HepG2 (cell line): Measurements from ENCODE around the gene TM9SF4. TPM values are rescaled to one million over a fixed set of nuclear protein-coding genes. Genes with fewer than 3 reads are reported as not detected.

ENCODE experiments used
- AKAP8 ChIP-seq: sonication (generic); formaldehyde crosslinking; IDR thresholded peaks from 2 replicates; pipeline ENCODE4 v1.5.1; 2020; ENCODE audit warnings: mild to moderate bottlenecking, missing genetic modification reagents
- CHD4 ChIP-seq: fragments of 200-600 bp; sonication (generic); IDR thresholded peaks from 2 replicates; pipeline ENCODE4 v1.7.0; 2017; ENCODE audit warnings: mild to moderate bottlenecking, low read length, borderline replicate concordance
- GLI4 ChIP-seq: sonication (generic); formaldehyde crosslinking; IDR thresholded peaks from 2 replicates; pipeline ENCODE4 v1.5.1; 2020; ENCODE audit warnings: missing genetic modification reagents, mild to moderate bottlenecking, moderate library complexity, borderline replicate concordance
- RBM39 ChIP-seq: fragments of 200-400 bp; formaldehyde crosslinking; IDR thresholded peaks from one replicate; pipeline ENCODE4 v1.6.1; 2018; ENCODE audit warnings: antibody characterized with exemption, mild to moderate bottlenecking, low read depth, low read length; ENCODE audit not compliant: poor library complexity, severe bottlenecking
- SIX4 ChIP-seq: sonication (generic); formaldehyde crosslinking; IDR thresholded peaks from 2 replicates; pipeline ENCODE4 v1.4.0; 2020; ENCODE audit warnings: missing genetic modification reagents
- SP140L ChIP-seq: sonication (generic); formaldehyde crosslinking; IDR thresholded peaks from 2 replicates; pipeline ENCODE4 v1.4.0; 2020; ENCODE audit warnings: missing genetic modification reagents, borderline replicate concordance
- WIZ ChIP-seq: sonication (generic); formaldehyde crosslinking; IDR thresholded peaks from 2 replicates; pipeline ENCODE4 v1.5.1; 2020; ENCODE audit warnings: mild to moderate bottlenecking, missing genetic modification reagents
- ZBTB42 ChIP-seq: sonication (generic); formaldehyde crosslinking; IDR thresholded peaks from 2 replicates; pipeline ENCODE4 v1.5.0; 2020; ENCODE audit warnings: mild to moderate bottlenecking, missing genetic modification reagents
- ZFP90 ChIP-seq: sonication (generic); formaldehyde crosslinking; IDR thresholded peaks from 2 replicates; pipeline ENCODE4 v1.8.0; 2022; ENCODE audit warnings: missing genetic modification reagents, mild to moderate bottlenecking, inconsistent platforms, borderline replicate concordance
- ZNF317 ChIP-seq: sonication (generic); formaldehyde crosslinking; IDR thresholded peaks from 2 replicates; pipeline ENCODE4 v1.5.0; 2020; ENCODE audit warnings: mild to moderate bottlenecking, missing genetic modification reagents
- ZNF350 ChIP-seq: sonication (generic); formaldehyde crosslinking; IDR thresholded peaks from 2 replicates; pipeline ENCODE4 v1.4.0; 2020; ENCODE audit warnings: mild to moderate bottlenecking, low read depth, missing genetic modification reagents, borderline replicate concordance
- ZNF557 ChIP-seq: sonication (generic); formaldehyde crosslinking; IDR thresholded peaks from 2 replicates; pipeline ENCODE4 v1.4.0; 2020; ENCODE audit warnings: missing genetic modification reagents
- ZNF660 ChIP-seq: sonication (generic); formaldehyde crosslinking; IDR thresholded peaks from 2 replicates; pipeline ENCODE4 v1.5.1; 2020; ENCODE audit warnings: mild to moderate bottlenecking, low read depth, missing genetic modification reagents, borderline replicate concordance
- polyA plus RNA-seq, 8 experiments: library from polyadenylated mRNA; depleted of rRNA in 3 of 8; stranded (reverse) in 7 of 8; unstranded in 1 of 8; fragments of >200 nt; fragmentation: Illumina TruSeq in 4 of 8; extraction: Trizol in 4 of 8; gene quantifications; 2 replicates each; pipeline versions ENCODE4 v1.2.1 to v1.2.3, GENCODE V29; 2011 to 2016; ENCODE audit warnings: low read depth in 4 of 8, missing spikeins in 1 of 8, mixed read lengths in 1 of 8; ENCODE audit not compliant: insufficient read depth in 1 of 8
- total RNA-seq, 5 experiments: library from RNA; depleted of rRNA; stranded (reverse); fragments of >200 nt; fragmentation: Illumina TruSeq; extraction: Trizol; gene quantifications; 2 replicates each; pipeline ENCODE4 v1.2.3, GENCODE V29; 2016; ENCODE audit warnings: low read depth in 1 of 5
- TF ChIP-seq, protein P1 (sequence below): IDR thresholded peaks from 2 replicates; pipeline ENCODE4 v1.6.1; 2016; ENCODE audit warnings: mild to moderate bottlenecking
- TF ChIP-seq, protein P2 (sequence below), 2 experiments: sonication (generic) in 1 of 2; formaldehyde crosslinking in 1 of 2; IDR thresholded peaks; 2 replicates each; pipeline versions ENCODE4 v1.6.1 to v1.9.0; 2014 to 2022; ENCODE audit warnings: antibody characterized with exemption in 1 of 2, borderline replicate concordance in 1 of 2, inconsistent platforms in 1 of 2, low read depth in 1 of 2, missing genetic modification reagents in 1 of 2
- TF ChIP-seq, protein P3 (sequence below): sonication (generic); formaldehyde crosslinking; IDR thresholded peaks from 2 replicates; pipeline ENCODE4 v1.4.0; 2020; ENCODE audit warnings: mild to moderate bottlenecking, missing genetic modification reagents
- TF ChIP-seq, protein P4 (sequence below): sonication (generic); formaldehyde crosslinking; IDR thresholded peaks from 2 replicates; pipeline ENCODE4 v1.4.0; 2020; ENCODE audit warnings: missing genetic modification reagents, borderline replicate concordance
- TF ChIP-seq, protein P5 (sequence below): IDR thresholded peaks from 2 replicates; pipeline ENCODE4 v1.6.1; 2016; ENCODE audit warnings: low read depth, borderline replicate concordance

The TM9SF4 gene
- total and polyA plus RNA-seq, 2 of the 13 experiments (the other 11 are each of a cell fraction or from before 2014, with no cell fraction given), result 53.5 to 171 TPM

DNA sequence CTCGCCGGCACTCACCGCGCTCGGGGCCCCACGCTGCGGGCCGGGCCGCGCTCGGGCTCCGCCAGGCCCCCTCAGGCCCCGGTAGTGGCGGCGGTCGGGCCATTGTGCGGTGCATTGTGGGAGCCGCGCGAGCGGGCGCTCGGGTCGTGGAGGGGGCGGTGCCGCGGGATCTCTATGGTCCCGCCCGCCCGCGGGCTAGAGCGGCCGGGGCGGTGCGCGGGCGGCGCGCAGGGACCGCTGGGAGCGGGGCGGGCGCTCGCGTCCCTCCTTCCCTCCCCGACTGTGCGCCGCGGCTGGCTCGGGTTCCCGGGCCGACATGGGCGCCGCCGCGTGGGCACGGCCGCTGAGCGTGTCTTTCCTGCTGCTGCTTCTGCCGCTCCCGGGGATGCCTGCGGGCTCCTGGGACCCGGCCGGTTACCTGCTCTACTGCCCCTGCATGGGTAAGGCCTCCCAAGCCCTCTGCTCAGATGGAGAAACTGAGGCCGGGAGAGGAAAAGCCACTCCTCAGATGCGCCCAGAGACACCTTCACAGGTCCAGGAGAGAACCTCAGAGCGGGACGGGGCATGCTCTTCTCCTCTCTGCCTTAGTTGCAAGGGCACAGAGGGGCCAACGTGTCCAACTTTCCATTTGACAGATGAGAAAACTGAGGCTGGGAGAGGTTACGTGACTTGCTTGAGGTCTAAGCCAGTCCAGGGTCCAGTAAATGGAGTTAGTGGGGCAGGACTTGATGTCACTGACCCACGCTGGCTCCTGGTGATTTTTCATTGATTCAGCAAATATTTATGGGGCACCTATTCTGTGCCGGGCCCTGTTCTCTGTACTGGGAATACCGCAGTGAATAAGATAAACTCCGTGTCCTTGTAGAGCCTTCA is 98.3 kb downstream of the TM9SF4 start, which contains the start of the genes PLAGL2 and POFUT1 (continued):
- TF ChIP-seq, protein P1, sequence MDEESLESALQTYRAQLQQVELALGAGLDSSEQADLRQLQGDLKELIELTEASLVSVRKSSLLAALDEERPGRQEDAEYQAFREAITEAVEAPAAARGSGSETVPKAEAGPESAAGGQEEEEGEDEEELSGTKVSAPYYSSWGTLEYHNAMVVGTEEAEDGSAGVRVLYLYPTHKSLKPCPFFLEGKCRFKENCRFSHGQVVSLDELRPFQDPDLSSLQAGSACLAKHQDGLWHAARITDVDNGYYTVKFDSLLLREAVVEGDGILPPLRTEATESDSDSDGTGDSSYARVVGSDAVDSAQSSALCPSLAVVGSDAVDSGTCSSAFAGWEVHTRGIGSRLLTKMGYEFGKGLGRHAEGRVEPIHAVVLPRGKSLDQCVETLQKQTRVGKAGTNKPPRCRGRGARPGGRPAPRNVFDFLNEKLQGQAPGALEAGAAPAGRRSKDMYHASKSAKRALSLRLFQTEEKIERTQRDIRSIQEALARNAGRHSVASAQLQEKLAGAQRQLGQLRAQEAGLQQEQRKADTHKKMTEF (CRISPR knock-in tag), result peak; percentile 89
- peak; percentile 64 for TF ChIP-seq RBM39
- TF ChIP-seq ZNF660 (CRISPR knock-in tag), result no peak
- TF ChIP-seq ZBTB42, result no peak
- TF ChIP-seq, protein P2, sequence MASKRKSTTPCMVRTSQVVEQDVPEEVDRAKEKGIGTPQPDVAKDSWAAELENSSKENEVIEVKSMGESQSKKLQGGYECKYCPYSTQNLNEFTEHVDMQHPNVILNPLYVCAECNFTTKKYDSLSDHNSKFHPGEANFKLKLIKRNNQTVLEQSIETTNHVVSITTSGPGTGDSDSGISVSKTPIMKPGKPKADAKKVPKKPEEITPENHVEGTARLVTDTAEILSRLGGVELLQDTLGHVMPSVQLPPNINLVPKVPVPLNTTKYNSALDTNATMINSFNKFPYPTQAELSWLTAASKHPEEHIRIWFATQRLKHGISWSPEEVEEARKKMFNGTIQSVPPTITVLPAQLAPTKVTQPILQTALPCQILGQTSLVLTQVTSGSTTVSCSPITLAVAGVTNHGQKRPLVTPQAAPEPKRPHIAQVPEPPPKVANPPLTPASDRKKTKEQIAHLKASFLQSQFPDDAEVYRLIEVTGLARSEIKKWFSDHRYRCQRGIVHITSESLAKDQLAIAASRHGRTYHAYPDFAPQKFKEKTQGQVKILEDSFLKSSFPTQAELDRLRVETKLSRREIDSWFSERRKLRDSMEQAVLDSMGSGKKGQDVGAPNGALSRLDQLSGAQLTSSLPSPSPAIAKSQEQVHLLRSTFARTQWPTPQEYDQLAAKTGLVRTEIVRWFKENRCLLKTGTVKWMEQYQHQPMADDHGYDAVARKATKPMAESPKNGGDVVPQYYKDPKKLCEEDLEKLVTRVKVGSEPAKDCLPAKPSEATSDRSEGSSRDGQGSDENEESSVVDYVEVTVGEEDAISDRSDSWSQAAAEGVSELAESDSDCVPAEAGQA (IDR thresholded peaks at IDR 0.05; ENCODE audit: low read depth), result no peak; the same call in 1 of the 2 replicates
- TF ChIP-seq, protein P2 (CRISPR knock-in tag; IDR thresholded peaks at IDR 0.05; ENCODE audit: borderline replicate concordance), result peak; percentile 97; the same call in 1 of the 2 replicates
- TF ChIP-seq ZNF557, result 0 out of 2 replicates have a peak, but pooled peaks have one; percentile 42
- peak; percentile 95 for TF ChIP-seq CHD4
- no peak for TF ChIP-seq SP140L (CRISPR knock-in tag)
- 0 out of 2 replicates have a peak, but pooled peaks have one; percentile 81 for TF ChIP-seq ZNF350 (CRISPR knock-in tag)
- TF ChIP-seq GLI4 (CRISPR knock-in tag), result 0 out of 2 replicates have a peak, but pooled peaks have one; percentile 1
- peak; percentile 76; the same call in 1 of the 2 replicates for TF ChIP-seq AKAP8 (CRISPR knock-in tag)
- TF ChIP-seq, protein P3, sequence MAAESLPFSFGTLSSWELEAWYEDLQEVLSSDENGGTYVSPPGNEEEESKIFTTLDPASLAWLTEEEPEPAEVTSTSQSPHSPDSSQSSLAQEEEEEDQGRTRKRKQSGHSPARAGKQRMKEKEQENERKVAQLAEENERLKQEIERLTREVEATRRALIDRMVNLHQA (CRISPR knock-in tag), result no peak
- peak; percentile 84 for TF ChIP-seq ZFP90 (CRISPR knock-in tag)
- TF ChIP-seq SIX4 (CRISPR knock-in tag), result peak; percentile 71; the same call in 1 of the 2 replicates
- TF ChIP-seq, protein P4, sequence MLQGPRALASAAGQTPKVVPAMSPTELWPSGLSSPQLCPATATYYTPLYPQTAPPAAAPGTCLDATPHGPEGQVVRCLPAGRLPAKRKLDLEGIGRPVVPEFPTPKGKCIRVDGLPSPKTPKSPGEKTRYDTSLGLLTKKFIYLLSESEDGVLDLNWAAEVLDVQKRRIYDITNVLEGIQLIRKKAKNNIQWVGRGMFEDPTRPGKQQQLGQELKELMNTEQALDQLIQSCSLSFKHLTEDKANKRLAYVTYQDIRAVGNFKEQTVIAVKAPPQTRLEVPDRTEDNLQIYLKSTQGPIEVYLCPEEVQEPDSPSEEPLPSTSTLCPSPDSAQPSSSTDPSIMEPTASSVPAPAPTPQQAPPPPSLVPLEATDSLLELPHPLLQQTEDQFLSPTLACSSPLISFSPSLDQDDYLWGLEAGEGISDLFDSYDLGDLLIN (CRISPR knock-in tag), result peak; percentile 80; the same call in 1 of the 2 replicates
- TF ChIP-seq WIZ (CRISPR knock-in tag), result no peak
- no peak; the same call in 1 of the 2 replicates for TF ChIP-seq ZNF317 (CRISPR knock-in tag)
- TF ChIP-seq, protein P5, sequence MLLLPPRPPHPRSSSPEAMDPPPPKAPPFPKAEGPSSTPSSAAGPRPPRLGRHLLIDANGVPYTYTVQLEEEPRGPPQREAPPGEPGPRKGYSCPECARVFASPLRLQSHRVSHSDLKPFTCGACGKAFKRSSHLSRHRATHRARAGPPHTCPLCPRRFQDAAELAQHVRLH, result peak; percentile 69
